Activated T-cell treated with anti-CD3 and anti-CD28 coated beads for 24 hours (primary cell): ENCODE measurements around the gene SRPX2.
"Not testable (repeated sequence)": the region's sequence is repeated elsewhere in the genome, so short reads cannot be mapped to it uniquely, and the experiment has no call there.

Experiments
- DNase-seq: peaks from one replicate; pipeline ENCODE4 v3.0.0-alpha.2; 2020; ENCODE audit warnings: low read depth

SRPX2 gene

DNA sequence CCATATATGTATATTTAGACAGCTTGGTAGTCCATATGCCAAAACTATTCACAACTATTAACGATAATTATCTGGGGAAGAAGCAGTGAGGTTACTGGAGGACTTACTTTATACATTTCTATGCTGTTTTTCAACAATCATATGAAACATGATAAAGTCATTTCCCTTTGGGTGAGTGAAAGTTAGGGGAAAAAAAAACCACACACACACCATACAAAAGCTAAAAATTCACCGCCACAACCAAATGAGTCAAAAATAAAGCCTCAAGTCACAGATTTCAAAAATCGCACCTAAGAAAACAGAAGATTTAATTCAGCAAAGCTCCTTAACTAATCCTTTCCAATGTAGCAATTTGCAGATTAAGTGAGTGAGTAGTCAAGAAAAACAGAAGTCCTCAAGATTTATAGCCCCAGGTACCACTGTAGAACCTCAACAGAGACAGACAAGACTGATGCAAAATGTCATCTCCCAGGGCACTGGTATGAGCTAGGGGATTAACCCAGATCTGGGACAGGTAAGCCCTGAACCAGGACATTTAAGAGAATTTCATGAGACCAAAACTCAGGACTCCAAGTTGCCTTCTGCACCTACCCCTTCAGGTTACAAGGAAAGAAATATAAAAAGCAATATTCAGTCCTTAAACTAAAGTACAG lies 52.8 kb downstream of the SRPX2 start:
- DNase-seq = no peak

DNA sequence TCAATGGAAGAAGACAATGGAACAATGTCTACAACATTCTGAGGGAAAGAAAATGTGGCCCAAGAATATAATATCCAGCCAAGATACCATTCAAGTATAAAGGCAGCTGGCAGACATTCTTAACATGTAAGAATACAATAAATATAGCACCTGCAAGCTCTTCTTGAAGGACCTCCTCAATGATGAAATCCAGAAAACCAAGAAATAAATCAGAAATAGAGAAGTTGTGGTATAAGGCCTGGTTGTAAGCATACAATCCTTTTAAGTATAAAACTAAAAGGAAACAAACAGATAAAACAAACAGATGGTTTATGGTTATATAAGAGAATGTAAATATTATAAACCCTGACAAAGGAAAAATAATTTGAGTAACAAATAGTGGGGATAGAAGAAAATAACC lies 54.6 kb downstream of the SRPX2 start:
- no peak for DNase-seq

DNA sequence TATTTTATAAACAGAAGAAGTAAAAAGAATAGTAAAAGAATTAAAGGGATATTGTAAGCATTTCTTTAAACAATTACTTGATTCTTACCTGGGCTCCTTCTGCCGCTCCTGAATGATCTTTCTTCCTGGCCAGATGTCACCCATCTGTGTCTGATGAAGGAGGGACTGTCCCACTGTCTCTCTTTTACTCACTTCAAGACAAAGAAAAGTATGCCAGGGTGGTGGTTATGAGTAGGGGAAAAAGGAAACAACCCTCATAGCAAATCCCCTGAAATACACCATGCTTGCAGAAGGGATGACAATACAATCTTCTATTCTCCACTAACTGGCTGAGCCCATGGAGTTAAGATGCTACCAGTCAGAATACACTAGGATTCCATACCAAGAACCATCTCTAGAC lies 56.8 kb downstream of the SRPX2 start:
- DNase-seq = no peak

DNA sequence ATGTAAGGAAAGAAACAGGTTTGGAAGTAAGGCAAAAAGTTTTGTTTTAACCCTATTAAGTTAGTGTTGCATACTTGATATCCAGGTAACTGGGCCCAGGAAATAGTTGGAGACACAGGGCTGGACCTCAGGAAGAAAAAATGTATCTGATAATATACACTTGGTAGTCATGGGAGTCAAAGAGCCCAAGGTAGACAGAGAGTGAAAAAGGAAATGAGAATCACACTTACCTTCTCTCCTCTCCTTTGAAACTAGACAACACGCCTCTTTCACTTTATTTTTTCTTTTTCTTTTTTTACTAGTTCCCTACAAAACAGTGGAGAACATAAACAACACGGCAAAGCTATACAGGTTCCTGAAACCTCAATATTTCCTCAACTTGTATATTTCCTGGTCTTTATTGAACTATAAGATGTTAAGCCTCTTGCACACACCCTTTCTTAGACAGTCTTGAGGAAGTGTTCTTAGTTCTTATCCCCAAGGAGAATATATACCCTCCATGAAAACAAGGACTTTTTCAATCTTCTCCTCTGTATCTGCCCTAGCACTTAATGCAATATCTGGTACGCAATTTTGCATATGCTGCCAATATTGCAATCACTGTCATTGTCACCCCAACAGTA lies 60.7 kb downstream of the SRPX2 start:
- DNase-seq = no peak

DNA sequence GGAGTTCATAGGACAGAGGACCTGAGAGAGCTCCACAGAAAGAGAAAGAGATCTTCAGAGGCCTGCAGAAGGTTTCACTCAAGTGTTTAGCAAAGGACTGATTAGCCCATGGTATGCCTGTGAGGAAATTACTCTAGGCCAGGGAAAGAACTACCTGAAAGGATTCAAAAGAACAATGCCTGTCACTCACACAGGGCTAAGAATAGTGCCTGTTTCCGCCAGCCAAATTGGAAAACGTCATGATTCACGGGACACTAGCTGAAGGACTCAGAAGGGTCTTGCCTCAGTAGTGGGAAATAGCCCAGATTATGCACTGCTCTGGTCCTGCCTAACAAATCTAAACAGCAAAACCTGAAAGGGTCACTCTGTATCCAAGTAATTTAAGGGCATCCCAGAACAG lies 66.8 kb downstream of the SRPX2 start:
- DNase-seq = no peak

DNA sequence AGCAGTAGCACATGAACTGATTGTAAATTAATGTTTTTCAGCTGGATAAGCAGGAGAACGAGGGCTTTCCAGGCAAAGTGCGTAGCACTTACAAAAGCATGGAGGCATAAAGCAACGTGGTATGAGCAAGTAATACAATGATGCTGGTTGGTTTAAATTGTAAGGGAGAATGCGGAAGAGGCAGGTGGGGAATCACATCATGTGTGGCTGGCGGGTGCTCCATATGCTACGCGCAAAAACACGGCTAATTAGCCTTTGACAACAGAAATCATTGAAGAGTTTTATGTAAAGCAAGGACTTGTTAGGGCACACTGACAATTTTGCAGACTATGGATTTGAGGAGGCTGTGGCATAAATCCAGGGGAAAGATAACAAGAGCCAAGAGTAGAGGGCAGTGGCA lies 73.4 kb downstream of the SRPX2 start:
- DNase-seq = no peak

DNA sequence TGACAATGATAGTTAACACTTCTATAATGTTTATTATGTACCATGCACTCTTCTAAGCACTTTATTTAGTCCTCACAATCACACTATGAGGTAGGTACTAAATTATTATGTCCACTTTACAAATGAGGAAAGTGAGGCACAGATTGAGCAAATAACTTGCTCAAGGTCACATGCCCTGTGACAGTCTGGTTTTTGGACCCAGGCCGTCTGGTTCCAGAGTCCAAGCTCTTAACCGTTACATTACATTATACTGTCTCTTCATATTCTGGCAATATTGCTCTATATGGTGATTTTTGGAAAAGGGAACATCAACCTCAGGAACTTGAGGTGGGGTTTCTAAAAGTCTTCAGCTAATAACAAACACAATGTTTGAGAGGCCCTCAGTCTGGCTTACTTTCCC lies 75.1 kb downstream of the SRPX2 start:
- no peak for DNase-seq

DNA sequence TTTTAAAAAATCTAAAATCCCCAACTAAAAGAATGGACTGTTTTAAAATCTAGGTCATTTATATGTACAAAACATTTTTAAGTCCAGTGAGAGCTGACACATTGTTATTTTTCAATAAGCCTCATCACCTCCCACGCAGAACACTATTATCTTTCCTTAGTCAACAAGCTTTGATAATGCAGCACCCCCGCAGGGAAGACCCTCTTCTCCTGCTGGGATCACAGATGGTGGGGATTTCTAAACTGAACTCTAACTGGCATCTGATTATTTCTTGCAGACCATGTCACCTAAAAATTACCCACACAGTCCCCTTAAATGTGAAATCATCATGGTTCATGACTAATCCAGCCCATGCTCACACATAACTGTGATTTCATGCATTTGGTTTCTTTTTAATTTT lies 76.3 kb downstream of the SRPX2 start:
- DNase-seq = no peak

DNA sequence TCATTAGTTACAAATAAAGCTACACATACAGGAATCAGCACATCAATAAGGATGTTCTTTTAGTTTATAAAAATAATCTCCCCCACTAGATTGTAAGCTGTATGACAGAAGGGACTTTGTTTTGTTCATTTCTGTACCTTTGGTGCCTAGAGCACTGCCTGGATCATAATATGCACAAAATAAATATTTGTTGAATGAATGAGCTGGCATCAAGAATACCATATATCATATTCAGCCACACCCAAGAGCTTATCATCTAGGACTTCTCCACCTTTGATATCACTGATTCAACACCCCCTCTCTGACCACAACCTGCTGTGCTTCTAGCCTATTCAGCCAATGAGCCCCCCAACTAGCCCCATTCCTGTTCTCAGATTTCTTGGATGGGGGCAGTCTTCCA lies 77.3 kb downstream of the SRPX2 start:
- DNase-seq = no peak

DNA sequence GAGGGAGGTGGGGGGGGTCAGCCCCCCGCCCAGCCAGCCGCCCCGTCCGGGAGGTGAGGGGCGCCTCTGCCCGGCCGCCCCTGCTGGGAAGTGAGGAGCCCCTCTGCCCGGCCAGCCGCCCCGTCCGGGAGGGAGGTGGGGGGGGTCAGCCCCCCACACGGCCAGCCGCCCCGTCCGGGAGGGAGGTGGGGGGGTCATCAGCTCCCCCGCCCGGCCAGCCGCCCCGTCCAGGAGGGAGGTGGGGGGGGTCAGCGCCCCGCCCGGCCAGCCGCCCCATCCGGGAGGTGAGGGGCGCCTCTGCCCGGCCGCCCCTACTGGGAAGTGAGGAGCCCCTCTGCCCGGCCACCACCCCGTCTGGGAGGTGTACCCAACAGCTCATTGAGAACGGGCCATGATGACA lies 80.0 kb downstream of the SRPX2 start:
- DNase-seq = not testable (repeated sequence)
